GM12878 (cell line): Measurements from ENCODE around the gene UBQLN1.

Experiments used
- CTCF ChIP-seq, 3 experiments: IDR thresholded peaks in 2 of 3; conservative IDR thresholded peaks in 1 of 3; 2 replicates each; pipeline ENCODE4 v1.5.1; 2011; ENCODE audit warnings: low read depth in 3 of 3, low read length in 3 of 3, mild to moderate bottlenecking in 3 of 3, control low read depth in 2 of 3, moderate library complexity in 2 of 3, inconsistent platforms in 1 of 3, mixed read lengths in 1 of 3; ENCODE audit not compliant: control insufficient read depth in 2 of 3, insufficient read depth in 1 of 3; ENCODE audit errors: extremely low read depth in 1 of 3
- POLR2A ChIP-seq: IDR thresholded peaks from 2 replicates; pipeline ENCODE4 v1.6.1; 2011; ENCODE audit warnings: low read depth, mild to moderate bottlenecking, low read length
- POLR2AphosphoS5 ChIP-seq: IDR thresholded peaks from 2 replicates; pipeline ENCODE4 v1.6.1; 2011; ENCODE audit warnings: mild to moderate bottlenecking, low read length, inconsistent platforms
- TAF1 ChIP-seq: IDR thresholded peaks from 2 replicates; pipeline ENCODE4 v1.6.1; 2011; ENCODE audit warnings: mild to moderate bottlenecking, low read depth, low read length, borderline replicate concordance
- YY1 ChIP-seq: IDR thresholded peaks from 2 replicates; pipeline ENCODE4 v1.6.1; 2011; ENCODE audit warnings: low read depth, mild to moderate bottlenecking, low read length
- ZNF24 ChIP-seq: fragments of 450-650 bp; IDR thresholded peaks from 2 replicates; pipeline ENCODE4 v1.6.1; 2017; ENCODE audit warnings: antibody characterized with exemption, mild to moderate bottlenecking
- TF ChIP-seq, protein P1 (sequence below): IDR thresholded peaks from 2 replicates; pipeline ENCODE4 v1.6.1; 2012; ENCODE audit warnings: low read depth, low read length, improper control_type of control experiment

DNA sequence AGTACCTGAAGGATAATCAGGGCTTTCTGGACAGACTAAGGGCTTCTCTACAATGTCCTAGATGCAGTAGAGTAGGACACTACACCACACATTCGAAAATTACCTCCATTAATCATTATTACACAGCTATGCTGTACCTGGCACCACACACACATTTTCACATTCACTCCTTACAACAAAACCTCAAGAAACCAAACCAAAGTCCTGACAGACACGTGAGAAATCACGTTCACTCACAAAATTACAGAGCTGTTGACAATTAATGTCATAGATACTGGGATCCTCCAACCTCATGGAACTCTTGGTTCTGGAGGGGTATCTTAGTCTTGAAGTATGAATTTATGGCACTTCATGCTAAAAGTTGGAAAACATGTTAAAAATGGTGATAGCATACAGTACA, 16.3 kb downstream of the UBQLN1 start:
- TF ChIP-seq POLR2AphosphoS5 (no peak), TAF1 (no peak), YY1 (no peak), ZNF24 (no peak), CTCF (IDR thresholded peaks at IDR 0.05 in 2 of 3, conservative IDR thresholded peaks at IDR 0.05 in 1 of 3; ENCODE audit: control insufficient read depth in 2 of 3, extremely low read depth in 1 of 3, insufficient read depth in 1 of 3, low read depth in 3 of 3, low read length in 3 of 3) (no peak), POLR2A (no peak)
- TF ChIP-seq, protein P1, sequence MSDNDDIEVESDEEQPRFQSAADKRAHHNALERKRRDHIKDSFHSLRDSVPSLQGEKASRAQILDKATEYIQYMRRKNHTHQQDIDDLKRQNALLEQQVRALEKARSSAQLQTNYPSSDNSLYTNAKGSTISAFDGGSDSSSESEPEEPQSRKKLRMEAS, result no peak
